GM18873 (cell line): ENCODE results near the gene CASZ1.

ENCODE experiments used
- ATAC-seq: cut with Tn5 transposase; IDR thresholded peaks from one replicate; pipeline ENCODE4 v1.9.1; 2021; ENCODE audit warnings: mild to moderate bottlenecking, moderate library complexity, moderate number of reproducible peaks; ENCODE audit not compliant: unreplicated experiment, low FRiP score

CASZ1 gene

GRCh38 chr1:10777749-10778574 lies 18.5 kb downstream of the CASZ1 start:
- ATAC-seq = no peak

GRCh38 chr1:10776190-10776905 lies 20.1 kb downstream of the CASZ1 start:
- no peak for ATAC-seq

DNA sequence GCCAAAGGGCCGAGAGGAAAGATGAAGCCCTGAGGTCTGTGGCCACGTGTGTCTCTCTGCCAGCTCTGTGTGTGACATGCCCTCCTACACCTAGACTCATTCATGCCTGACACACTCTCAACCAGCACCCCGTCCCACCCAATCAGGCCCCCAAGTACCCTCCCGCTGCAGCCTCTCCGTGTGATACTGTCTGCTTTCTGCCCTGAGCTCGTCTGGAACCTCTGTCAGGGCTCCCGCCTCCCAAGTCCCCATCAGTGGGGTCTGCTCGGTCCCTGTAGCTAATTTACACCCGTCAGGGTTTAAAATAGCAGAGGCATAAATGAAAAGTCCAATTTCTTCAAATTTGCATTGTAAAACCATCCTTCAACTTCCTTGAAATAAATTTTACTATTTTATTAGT lies 20.7 kb downstream of the CASZ1 start:
- no peak for ATAC-seq

- ATAC-seq = no peak
These were observed 21.7 kb downstream of the CASZ1 start for GRCh38 chr1:10774615-10775310.

DNA sequence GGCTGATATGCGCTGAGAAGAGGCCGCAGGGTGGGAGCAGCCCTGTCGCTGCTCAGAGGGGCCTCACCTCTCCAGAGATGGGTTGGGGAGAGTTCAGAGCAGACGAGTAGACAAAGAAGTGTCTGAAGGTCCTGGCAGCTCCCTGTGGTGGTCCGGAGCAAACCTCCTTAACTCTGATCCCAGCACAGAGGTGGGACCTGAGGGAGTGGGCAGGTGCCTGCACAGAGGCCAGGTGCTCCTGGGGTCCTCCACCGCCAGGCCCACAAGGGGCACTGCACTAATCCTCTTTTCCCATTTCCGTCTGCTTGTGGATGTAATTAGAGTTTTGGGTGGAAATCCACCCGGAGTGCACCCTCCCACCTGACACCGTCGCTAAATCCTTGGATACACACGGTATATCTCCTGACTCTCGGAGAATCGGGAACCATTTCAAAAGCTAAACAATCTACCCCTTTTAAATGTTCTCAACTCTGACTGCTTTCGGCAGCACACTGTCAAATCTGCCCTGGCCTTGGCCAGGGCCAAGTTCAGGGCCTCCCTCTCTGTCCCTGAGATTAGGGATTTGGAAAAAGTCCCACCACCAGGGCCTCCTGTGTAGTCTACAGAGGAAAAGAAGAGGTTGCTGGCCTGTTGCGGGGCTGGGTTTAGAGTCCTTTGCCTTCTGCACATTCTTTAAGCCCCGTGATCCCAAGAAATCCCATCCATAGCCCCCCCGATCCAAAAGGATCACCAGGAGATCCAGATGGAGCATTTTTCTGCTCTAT lies 22.4 kb downstream of the CASZ1 start:
- ATAC-seq = no peak

GRCh38 chr1:10773376-10773775 lies 23.1 kb downstream of the CASZ1 start:
- no peak for ATAC-seq

DNA sequence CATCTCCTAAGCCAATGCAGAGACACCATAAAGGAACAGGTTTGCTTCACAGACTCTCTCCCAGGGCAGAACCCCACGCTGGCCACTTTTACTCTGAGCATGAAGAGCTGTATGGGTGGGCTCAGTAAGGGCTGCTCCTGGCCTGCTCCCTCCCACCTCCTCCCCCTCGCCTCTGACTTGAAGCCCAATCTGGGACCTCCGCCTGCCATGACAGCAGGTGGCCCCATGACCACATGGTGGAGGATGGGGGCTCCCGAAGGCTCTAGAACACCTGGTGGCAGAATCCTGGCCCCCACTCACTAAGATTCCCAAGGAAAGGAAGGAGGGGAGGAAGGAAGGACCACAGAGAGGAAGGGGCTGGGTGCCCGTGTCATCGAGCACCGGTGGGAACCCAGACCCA lies 23.7 kb downstream of the CASZ1 start:
- no peak for ATAC-seq

GRCh38 chr1:10771789-10772188 lies 24.7 kb downstream of the CASZ1 start:
- no peak for ATAC-seq

- ATAC-seq = no peak
These were observed 27.9 kb downstream of the CASZ1 start for GRCh38 chr1:10768552-10768951.

- ATAC-seq = no peak
These were observed 29.2 kb downstream of the CASZ1 start for GRCh38 chr1:10767282-10767681.

DNA sequence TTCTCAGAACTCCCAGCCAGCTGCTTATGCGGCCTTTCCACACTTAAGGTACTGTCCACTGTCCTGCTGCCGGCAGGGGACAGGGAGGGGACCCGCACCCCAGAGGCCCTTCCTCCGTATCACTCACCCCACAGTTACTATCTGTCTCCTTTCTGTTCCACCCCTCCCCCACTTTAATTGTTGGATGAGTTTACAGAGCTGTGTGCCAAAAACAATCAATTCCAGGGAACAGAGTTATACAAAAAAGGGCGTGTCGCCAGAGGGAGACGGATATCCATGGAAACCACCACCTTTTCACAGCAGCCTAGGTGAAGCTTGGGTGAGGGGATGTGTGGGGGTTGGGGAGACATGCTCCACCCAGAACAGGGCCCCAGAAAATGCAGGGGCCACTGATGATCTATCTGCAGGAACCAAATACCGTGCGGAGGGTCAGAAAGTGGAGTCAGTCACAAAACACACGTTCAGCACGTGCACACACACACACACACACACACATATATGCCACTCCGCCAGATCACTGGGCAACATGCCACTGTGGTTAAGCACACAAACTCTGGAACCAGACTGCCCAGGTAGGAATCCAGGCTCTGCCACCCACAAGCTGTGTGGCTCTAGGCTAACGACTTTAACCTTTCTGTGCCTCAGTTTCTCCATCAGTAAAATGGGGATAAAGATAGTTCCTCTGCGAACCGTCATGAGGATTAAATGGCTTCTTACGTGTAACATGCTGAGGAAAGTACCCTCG lies 30.5 kb downstream of the CASZ1 start:
- no peak for ATAC-seq

DNA sequence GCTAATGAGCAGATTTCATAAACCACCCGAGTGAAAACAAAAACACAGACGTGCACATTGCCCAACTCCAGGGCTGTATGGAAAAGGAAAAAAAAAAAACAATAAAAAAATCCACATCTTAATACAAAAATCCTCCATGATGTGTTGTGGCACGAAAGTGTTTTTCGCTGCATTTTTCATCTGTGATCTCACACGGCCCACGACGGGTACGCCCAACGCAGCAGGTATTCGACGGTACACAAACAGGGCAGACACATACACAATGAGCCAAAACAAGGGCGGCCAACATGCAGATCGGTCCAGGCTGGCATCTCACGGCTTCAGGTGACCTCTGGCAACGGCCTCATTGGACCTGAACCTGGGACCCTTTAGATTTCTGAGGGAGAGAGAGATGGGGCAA lies 31.1 kb downstream of the CASZ1 start:
- no peak for ATAC-seq

GRCh38 chr1:10764296-10764798 lies 32.1 kb downstream of the CASZ1 start:
- ATAC-seq = no peak

DNA sequence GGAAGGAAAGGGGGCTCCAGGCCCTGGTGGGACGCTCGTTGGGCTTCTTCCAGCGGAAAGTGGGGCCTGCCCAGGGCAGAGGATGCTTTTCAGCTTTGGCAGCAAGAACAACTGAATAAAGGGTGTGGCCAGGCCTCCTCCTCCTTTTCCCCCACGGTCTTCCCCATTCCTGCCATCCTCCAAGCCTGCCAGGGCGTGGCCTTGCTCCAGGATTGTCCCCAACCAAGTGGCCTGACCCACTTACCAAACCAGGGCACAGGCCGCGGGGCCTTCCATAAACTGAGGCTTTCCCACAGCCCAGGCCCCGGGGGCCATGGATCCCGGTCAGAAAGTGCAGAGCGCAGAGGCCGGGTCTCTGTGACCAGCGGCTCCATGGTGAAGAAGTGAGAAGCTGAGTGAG lies 33.6 kb downstream of the CASZ1 start:
- no peak for ATAC-seq

DNA sequence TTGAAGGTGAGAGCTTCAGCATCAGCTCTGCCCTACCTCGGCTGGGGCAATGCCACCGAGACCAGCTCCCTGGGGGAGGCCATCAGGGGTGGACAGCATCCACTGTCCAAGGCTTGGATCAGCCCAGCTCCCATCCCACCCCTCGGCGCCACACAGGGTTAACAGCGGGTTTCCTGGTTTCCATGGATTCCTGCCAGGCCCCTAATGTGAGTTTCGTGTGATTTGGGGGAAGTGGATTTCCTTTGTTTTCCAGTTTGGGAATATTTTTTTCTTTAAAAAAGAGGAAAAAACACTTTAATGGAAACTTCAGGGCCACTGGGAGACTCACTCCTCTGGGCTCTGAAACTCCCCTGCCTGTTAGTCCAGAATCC lies 34.3 kb downstream of the CASZ1 start:
- no peak for ATAC-seq

- ATAC-seq = no peak
These were observed 34.8 kb downstream of the CASZ1 start for GRCh38 chr1:10761503-10762152.

DNA sequence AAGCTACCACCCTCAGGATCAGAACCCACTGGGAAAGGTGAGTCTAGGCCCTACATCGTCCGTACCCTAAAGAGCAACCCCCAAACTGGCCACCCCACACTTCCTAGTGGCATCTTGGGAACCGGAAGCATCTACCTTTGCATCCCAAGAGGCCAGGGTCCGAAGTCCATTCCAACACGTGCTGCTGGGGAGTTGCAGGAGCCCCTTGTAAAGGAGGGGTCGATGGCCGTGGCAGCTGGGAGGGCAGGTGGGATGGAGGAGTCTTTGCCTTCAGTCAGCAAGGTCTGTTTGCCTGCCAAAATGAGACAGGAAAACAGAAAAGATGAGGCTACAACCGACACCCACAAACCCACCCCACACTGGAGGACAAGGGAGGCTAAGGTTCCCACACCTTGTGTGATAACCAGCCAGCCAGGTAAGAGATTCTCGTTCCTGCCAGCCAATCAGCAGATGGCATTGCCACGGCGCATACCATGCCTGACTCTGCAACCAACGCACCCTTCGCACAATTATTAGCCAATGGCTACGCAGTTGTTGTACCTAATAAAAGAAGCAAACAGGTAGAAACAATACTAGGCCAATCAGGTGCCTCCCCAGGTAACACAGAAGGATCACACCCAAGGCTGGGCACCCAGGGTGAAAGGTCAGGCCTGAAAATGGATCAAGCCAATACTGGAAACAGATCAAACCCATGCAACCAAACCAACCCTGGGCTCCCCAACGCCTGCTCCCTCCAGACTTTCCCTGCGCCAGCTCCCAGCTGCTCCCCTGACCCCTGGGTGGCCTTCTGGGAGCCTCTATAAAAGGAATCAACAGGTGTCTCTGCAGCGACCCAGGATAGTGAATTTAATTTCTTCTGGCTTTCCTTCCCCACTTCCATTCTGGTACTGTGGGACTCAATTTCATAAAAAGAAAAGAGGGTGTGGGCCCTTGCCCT lies 35.6 kb downstream of the CASZ1 start:
- ATAC-seq = no peak
